Measurements from ENCODE around the gene SEMA3C. TPM values are rescaled to one million over a fixed set of nuclear protein-coding genes. Genes with fewer than 3 reads are reported as not detected.
"Not testable (repeated sequence)": the region's sequence is repeated elsewhere in the genome, so short reads cannot be mapped to it uniquely, and the experiment has no call there.

Gene SEMA3C
- total RNA-seq, 2 experiments from 2014 or later: not detected

DNA sequence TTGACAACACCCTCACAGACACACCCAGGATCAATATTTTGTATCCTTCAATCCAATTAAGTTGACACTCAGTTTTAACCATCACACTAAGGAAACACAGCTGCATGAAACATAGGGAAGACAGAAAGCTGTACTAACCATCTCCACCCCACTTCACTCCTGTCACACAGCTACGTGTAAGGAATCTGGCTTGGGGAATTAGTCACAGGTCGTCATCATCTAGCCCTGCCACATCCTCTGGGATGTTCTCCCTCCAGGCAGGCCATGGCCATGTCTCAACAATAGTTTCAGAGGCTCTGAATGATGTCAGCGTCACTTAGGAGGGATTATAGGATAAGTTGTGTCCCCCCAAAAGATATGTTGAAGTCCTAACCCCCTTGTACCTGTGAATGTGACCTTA lies 10.8 kb upstream of the SEMA3C start:
- Mint-ChIP-seq H3K4me1 (ENCODE audit: low read depth) (no peaks in the 10 kb centered on the region), H3K36me3 (ENCODE audit: low read depth) (no peaks in the 10 kb centered on the region), H3K4me3 (no peak overlapping the region), H3K27me3 (peaks cover 1% of the 10 kb centered on the region), H3K27ac (no peak overlapping the region), H3K9me3 (peaks cover 2% of the 10 kb centered on the region)
- ChIA-PET CTCF (no interaction called here), POLR2A (no interaction called here)
- intact Hi-C loops (cut with micrococcal nuclease): no loop called here
- no peak for DNase-seq
- TF ChIP-seq, protein P1, sequence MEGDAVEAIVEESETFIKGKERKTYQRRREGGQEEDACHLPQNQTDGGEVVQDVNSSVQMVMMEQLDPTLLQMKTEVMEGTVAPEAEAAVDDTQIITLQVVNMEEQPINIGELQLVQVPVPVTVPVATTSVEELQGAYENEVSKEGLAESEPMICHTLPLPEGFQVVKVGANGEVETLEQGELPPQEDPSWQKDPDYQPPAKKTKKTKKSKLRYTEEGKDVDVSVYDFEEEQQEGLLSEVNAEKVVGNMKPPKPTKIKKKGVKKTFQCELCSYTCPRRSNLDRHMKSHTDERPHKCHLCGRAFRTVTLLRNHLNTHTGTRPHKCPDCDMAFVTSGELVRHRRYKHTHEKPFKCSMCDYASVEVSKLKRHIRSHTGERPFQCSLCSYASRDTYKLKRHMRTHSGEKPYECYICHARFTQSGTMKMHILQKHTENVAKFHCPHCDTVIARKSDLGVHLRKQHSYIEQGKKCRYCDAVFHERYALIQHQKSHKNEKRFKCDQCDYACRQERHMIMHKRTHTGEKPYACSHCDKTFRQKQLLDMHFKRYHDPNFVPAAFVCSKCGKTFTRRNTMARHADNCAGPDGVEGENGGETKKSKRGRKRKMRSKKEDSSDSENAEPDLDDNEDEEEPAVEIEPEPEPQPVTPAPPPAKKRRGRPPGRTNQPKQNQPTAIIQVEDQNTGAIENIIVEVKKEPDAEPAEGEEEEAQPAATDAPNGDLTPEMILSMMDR (IDR thresholded peaks at IDR 0.05): no peak
- ATAC-seq: no peak

DNA sequence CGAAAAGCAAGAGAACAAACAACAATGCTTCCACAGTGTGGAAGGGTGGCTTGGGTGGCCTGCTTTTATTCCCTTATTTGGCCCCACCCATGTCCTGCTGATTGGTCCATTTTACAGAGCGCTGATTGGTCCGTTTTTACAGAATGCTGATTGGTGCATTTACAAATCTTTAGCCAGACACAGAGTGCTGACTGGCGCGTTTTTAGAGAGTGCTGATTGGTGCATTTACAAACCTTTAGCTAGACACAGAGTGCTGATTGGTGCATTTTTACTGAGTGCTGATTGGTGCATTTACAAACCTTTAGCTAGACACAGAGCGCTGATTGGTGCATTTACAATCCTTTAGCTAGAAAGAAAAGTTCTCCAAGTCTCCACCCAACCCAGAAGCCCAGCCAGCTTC lies 8.1 kb upstream of the SEMA3C start:
- CTCF ChIA-PET; H3K36me3 Mint-ChIP-seq (ENCODE audit: low read depth); ATAC-seq; POLR2A ChIA-PET; H3K4me1 Mint-ChIP-seq (ENCODE audit: low read depth); H3K4me3 Mint-ChIP-seq; H3K9me3 Mint-ChIP-seq; H3K27me3 Mint-ChIP-seq; H3K27ac Mint-ChIP-seq; DNase-seq; intact Hi-C loops (cut with micrococcal nuclease): not testable (repeated sequence)

DNA sequence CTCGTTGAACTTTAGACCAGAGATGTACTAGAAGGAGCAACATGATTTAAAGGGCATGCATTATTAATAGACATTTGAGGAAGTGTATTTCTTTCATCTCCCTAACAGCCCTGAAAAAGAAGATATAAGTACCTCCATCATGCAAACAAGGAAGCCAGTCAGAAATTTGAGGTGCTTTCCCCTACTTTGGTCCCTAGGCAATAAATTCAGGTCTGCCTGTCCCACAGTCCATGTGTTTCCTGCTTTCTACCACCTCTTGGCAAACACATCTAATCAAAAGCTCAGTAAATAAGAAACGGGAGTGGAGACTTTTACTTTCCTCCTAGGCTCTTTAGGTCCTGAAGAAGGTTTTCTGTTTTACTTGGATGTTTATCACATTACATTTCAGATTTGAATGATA lies 5.2 kb upstream of the SEMA3C start:
- TF ChIP-seq, protein P1 (IDR thresholded peaks at IDR 0.05): no peak
- intact Hi-C loops (cut with micrococcal nuclease): no loop called here
- no peak for ATAC-seq
- H3K27ac Mint-ChIP-seq: no peak overlapping the region
- CTCF ChIA-PET: no interaction called here
- H3K9me3 Mint-ChIP-seq: peaks cover 2% of the 10 kb centered on the region
- H3K36me3 Mint-ChIP-seq (ENCODE audit: low read depth): no peaks in the 10 kb centered on the region
- H3K4me1 Mint-ChIP-seq (ENCODE audit: low read depth): no peaks in the 10 kb centered on the region
- H3K27me3 Mint-ChIP-seq: peaks cover 23% of the 10 kb centered on the region
- DNase-seq: no peak
- POLR2A ChIA-PET: no interaction called here
- no peak overlapping the region for H3K4me3 Mint-ChIP-seq

DNA sequence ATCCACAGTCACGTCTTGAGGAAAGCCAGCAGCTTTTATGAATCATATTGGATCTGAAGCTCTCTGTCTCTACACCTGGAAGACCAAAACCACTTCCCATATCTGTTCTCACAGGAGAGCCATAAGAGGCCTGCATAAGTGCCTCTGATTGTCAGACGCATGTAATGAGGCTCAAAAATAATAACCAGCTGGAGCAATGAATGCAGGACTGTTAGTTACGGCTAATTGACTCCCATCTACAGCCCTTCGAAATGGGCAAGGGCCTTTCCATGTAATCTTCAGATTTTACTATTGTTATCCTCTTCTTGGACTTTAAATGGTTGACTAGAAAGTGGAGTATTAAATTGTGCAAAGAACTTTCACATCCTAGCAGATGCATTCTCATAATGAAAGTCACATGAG lies 4.4 kb upstream of the SEMA3C start:
- ChIA-PET POLR2A (no interaction called here), CTCF (no interaction called here)
- no peak for DNase-seq

DNA sequence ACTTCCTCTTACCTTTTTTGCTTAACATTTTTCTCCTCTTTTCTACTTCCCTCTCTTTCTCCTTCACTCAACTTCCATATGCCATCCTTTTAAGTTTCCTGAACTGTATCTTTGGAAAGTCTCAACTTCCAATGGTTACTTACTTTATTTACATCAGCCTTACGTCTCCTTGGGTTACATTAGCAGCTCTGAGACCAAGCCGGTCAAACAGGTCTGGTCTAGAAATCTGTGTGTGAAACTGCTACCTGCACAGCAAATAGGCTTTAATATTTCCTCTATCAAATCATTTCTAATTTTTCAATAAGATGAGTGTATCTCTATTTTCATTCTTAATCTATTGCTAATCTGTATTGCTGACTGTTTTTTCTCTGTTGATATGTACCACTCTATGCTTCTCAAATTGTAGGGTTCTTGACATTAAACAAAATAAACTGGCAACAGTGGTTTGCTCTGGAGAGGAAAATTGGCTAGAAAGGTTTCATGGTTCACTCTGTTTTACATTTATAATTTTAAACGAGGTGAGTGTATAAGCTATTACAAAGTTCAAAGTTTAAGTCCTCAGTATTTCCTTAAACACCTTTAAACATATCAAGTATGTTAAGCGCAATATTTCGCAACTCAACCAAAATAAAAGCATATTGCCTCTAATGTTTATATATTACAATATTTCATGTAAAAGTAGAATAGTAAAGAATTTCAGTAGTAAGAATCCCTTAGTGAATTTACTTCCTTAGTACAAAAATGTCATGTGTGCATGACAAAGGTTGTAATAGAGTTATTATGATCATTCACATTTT lies 3.6 kb upstream of the SEMA3C start:
- TF ChIP-seq, protein P1 (IDR thresholded peaks at IDR 0.05): no peak
- POLR2A ChIA-PET: no interaction called here
- ATAC-seq (no peak), DNase-seq (no peak)
- no peaks in the 10 kb centered on the region for H3K36me3 Mint-ChIP-seq (ENCODE audit: low read depth)
- CTCF ChIA-PET: no interaction called here
- H3K4me1 Mint-ChIP-seq (ENCODE audit: low read depth): peaks cover 4% of the 10 kb centered on the region
- no peak overlapping the region for H3K4me3 Mint-ChIP-seq
- peaks cover 2% of the 10 kb centered on the region for H3K9me3 Mint-ChIP-seq
- peaks cover 34% of the 10 kb centered on the region for H3K27me3 Mint-ChIP-seq
- intact Hi-C loops (cut with micrococcal nuclease): no loop called here
- H3K27ac Mint-ChIP-seq: no peak overlapping the region

More for the DNA sequence above, 4.4 kb upstream of the SEMA3C start:
- Mint-ChIP-seq H3K4me3 (no peak overlapping the region), H3K27me3 (peaks cover 29% of the 10 kb centered on the region), H3K27ac (no peak overlapping the region), H3K9me3 (peaks cover 2% of the 10 kb centered on the region), H3K36me3 (ENCODE audit: low read depth) (no peaks in the 10 kb centered on the region), H3K4me1 (ENCODE audit: low read depth) (peaks cover 4% of the 10 kb centered on the region)
- ATAC-seq: no peak
- intact Hi-C loops (cut with micrococcal nuclease): no loop called here
- TF ChIP-seq, protein P1 (IDR thresholded peaks at IDR 0.05): no peak
